BJ (cell line): ENCODE data around the gene EID3. TPM values are rescaled to one million over a fixed set of nuclear protein-coding genes. Genes with fewer than 3 reads are reported as not detected.

Experiments used
- CTCF ChIA-PET: fragments of 350-600 bp; formaldehyde crosslinking; extraction: SDS; loops from one replicate; lab custom pipeline; 2021; ENCODE audit warnings: antibody characterized with exemption, inconsistent platforms; lab: Yijun Ruan, JAX
- POLR2A ChIA-PET: fragments of 300-600 bp; sonication (Branson Sonifier 250); formaldehyde crosslinking; extraction: SDS; loops from one replicate; lab custom pipeline; 2021; ENCODE audit warnings: antibody characterized with exemption; lab: Charles Lee
- DNase-seq: peaks from one replicate; pipeline ENCODE4 v3.0.0-alpha.2; 2011; ENCODE audit warnings: low read depth
- H3K27me3 ChIP-seq: 2 replicates; pipeline ENCODE4 v1.6.0; 2011; ENCODE audit warnings: low read length; ENCODE audit not compliant: control insufficient read depth, insufficient read depth
- H3K36me3 ChIP-seq: 2 replicates; pipeline ENCODE4 v1.5.1; 2011; ENCODE audit warnings: low read length; ENCODE audit not compliant: control insufficient read depth, insufficient read depth
- H3K4me3 ChIP-seq: 2 replicates; pipeline ENCODE4 v1.5.1; 2011; ENCODE audit warnings: low read depth, mild to moderate bottlenecking, control low read depth, low read length
- polyA plus RNA-seq: library from polyadenylated mRNA; depleted of rRNA; stranded (reverse); fragments of >200 nt; gene quantifications from 2 replicates; pipeline ENCODE4 v1.2.3, GENCODE V29; 2011
- TF ChIP-seq, protein P1 (sequence below): IDR thresholded peaks from 2 replicates; pipeline ENCODE4 v1.5.1; 2011; ENCODE audit warnings: low read depth, mild to moderate bottlenecking, control low read depth, inconsistent platforms, low read length, moderate library complexity; ENCODE audit not compliant: insufficient read depth

EID3 gene
- polyA plus RNA-seq, 1 experiment, result 2.0 TPM

DNA sequence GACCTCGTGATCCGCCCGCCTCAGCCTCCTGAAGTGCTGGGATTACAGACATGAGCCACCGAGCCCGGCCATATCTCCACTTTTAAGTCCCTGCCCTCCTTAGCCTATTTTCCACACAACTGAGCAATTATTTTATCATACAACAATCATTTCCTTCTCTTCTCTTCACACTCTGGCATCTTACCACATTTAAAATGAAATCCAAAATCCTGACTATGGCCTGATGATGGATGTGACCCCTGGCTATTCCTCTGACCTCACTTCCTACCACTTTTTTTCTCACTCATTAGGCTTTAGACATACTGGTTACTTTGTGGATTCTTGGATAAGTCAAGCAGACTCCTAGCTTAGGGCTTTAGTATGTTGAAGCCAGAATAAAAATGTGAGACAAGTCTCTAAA is 21.9 kb upstream of the EID3 start:
- Histone ChIP-seq H3K27me3 (no peaks in the 10 kb centered on the region), H3K4me3 (no peak overlapping the region), H3K36me3 (no peaks in the 10 kb centered on the region)
- TF ChIP-seq, protein P1, sequence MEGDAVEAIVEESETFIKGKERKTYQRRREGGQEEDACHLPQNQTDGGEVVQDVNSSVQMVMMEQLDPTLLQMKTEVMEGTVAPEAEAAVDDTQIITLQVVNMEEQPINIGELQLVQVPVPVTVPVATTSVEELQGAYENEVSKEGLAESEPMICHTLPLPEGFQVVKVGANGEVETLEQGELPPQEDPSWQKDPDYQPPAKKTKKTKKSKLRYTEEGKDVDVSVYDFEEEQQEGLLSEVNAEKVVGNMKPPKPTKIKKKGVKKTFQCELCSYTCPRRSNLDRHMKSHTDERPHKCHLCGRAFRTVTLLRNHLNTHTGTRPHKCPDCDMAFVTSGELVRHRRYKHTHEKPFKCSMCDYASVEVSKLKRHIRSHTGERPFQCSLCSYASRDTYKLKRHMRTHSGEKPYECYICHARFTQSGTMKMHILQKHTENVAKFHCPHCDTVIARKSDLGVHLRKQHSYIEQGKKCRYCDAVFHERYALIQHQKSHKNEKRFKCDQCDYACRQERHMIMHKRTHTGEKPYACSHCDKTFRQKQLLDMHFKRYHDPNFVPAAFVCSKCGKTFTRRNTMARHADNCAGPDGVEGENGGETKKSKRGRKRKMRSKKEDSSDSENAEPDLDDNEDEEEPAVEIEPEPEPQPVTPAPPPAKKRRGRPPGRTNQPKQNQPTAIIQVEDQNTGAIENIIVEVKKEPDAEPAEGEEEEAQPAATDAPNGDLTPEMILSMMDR, result no peak
- no peak for DNase-seq
- ChIA-PET CTCF (interaction anchor here (1.0 kb wide), 1 partner anchor 66 kb away, joined by 4 read pairs; the partner anchor contains the start of gene TXNRD1), POLR2A (interaction anchor here (0.7 kb wide), 1 partner anchor 206 kb away, joined by 6 read pairs; no protein-coding TSS in a partner anchor)

DNA sequence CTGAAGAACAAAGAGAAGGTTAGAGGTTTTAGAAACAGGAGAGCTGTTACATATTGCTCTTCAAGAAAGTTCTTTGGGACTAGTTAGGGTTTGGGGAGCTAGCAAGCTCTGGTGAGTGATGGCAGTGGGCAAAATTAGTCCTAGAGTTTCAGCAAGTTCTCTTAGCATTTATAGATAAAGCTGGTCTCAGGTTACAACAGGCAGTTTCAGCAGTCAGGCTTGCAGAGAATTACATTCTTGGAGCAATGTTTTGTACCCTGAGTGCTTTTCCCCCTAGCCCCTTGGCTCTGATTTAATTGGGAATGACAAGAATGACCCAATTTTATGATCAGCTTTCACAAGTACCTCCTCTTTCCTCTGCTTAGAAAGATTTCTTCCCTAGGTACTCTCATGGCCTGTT is 21.4 kb upstream of the EID3 start:
- H3K4me3 ChIP-seq, result no peak overlapping the region
- H3K27me3 ChIP-seq, result no peaks in the 10 kb centered on the region
- CTCF ChIA-PET, result interaction anchor here (1.0 to 1.2 kb wide), 2 partner anchors 26 to 66 kb away, joined by 3 to 4 read pairs; partner anchors contain the start of gene TXNRD1
- POLR2A ChIA-PET, result interaction anchor here (0.5 to 0.7 kb wide), 2 partner anchors 68 to 207 kb away, joined by 6 to 7 read pairs; no protein-coding TSS in a partner anchor
- TF ChIP-seq, protein P1, result no peak
- H3K36me3 ChIP-seq, result no peaks in the 10 kb centered on the region
- DNase-seq, result no peak

DNA sequence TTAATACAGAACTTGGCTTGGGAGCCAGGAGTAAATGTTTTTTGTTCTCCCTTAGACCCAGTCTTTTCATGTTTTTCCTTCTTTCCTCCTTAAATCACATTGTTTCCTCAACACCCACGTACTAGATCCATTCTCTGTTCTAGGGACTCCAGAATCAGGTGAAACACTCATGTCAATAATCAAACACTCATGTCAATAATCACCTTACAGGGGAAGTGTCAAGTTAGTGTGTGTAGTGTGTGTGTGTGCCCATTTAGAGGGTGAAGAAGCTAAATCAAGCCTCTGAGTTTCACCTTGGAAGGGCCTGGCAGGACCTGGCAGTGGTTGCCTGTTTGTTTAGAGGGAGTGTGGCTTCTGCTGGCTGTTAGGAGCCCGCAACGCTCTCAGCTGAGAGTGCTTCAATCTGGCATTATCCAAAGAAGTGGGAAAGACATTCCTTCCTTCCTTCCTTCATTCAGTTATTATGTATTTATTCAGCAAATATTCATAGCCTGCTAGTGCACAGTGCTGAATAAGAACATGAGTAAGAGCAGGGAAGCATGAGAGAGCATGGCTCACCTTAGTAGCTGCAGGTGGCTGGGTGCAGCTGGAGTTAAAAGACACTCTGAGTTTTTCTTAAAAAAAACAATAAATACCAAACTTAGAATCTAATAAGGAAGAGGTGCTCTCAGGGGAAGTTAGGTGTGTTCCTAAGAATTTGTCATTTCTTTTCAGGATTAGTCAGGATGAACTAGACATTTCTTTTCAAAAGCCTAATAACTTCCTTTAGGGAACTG is 17.6 kb upstream of the EID3 start:
- POLR2A ChIA-PET, result interaction anchor here (1.0 to 1.4 kb wide), 2 partner anchors 62 to 66 kb away, joined by 5 to 9 read pairs; no protein-coding TSS in a partner anchor
- Histone ChIP-seq H3K4me3 (peak overlapping the region; percentile 91), H3K36me3 (no peaks in the 10 kb centered on the region; the same call in 1 of the 2 replicates), H3K27me3 (no peaks in the 10 kb centered on the region)
- DNase-seq, result no peak
- CTCF ChIA-PET, result interaction anchor here (0.7 to 1.8 kb wide), 2 partner anchors 67 to 75 kb away, joined by 3 to 7 read pairs; no protein-coding TSS in a partner anchor
- TF ChIP-seq, protein P1, result no peak

DNA sequence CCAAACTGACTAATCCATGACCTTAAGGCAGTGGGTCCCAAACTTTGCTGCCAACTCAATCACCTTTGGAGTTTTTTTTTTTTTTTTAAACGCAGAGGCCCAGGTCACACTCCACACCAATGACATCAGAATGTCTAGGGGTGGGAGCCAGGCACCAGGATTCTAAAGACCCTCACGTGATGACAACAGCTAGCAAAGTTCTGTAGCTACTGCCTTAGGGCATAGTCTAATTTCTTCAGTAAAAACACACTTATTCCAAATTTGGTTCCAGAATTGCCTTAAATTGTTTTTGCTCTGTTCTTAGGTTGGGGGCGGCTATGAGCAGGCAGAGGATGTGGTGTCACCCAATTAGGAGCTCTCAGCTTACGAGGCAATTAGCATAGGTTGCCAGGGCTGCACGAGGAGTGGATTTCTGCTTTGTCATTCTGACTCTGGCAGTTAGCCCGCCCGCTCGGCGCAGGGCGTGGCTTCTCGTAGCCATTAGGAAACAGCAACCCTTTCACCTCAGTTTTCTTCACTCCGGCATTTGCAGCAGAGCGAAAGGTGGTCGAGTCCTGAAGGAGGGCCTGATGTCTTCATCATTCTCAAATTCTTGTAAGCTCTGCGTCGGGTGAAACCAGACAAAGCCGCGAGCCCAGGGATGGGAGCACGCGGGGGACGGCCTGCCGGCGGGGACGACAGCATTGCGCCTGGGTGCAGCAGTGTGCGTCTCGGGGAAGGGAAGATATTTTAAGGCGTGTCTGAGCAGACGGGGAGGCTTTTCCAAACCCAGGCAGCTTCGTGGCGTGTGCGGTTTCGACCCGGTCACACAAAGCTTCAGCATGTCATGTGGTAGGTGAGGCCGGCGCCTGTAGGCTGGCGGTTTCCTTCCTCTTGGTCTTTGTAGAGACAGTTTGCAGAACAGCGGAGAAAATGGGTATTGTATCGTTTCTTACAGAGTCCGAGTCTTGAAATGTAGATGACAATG is 16.7 kb upstream of the EID3 start:
- H3K27me3 ChIP-seq, result no peaks in the 10 kb centered on the region
- peak overlapping the region; percentile 91 for H3K4me3 ChIP-seq
- ChIA-PET POLR2A (interaction anchor here (0.8 to 1.4 kb wide), 3 partner anchors 63 to 109 kb away, joined by 3 to 9 read pairs (median 5); no protein-coding TSS in a partner anchor), CTCF (interaction anchor here (0.7 to 1.8 kb wide), 6 partner anchors 43 to 94 kb away, joined by 3 to 7 read pairs (median 3); no protein-coding TSS in a partner anchor)
- TF ChIP-seq, protein P1, result no peak
- DNase-seq, result peak; percentile 93
- H3K36me3 ChIP-seq, result peaks cover 2% of the 10 kb centered on the region
